Thoracic aorta (tissue), 2 donors: ENCODE measurements around the gene TRAPPC3. TPM values are rescaled to one million over a fixed set of nuclear protein-coding genes. Genes with fewer than 3 reads are reported as not detected.

Experiments used
- ATAC-seq: fragments of 150-250 bp; one replicate; pipeline ENCODE4 v1.8.0; 2017; ENCODE audit warnings: low read depth; ENCODE audit not compliant: insufficient number of reproducible peaks, low FRiP score
- DNase-seq: peaks from one replicate; pipeline ENCODE4 v3.0.0-alpha.2; 2020; ENCODE audit warnings: low spot score
- H3K27ac ChIP-seq, 2 donors: fragments of 200-600 bp; sonication (generic); 1 replicate in 1 of 2; 2 replicates in 1 of 2; pipeline ENCODE4 v1.5.1; 2016; ENCODE audit warnings: mild to moderate bottlenecking in 2 of 2, moderate library complexity in 2 of 2
- H3K27me3 ChIP-seq: fragments of 200-600 bp; sonication (generic); replicated peaks from 2 replicates; pipeline ENCODE4 v1.6.0; 2016; ENCODE audit warnings: mild to moderate bottlenecking; ENCODE audit not compliant: insufficient read depth
- H3K36me3 ChIP-seq: fragments of 200-600 bp; sonication (generic); one replicate; pipeline ENCODE4 v1.5.1; 2016
- H3K4me1 ChIP-seq, 2 donors: fragments of 200-600 bp; sonication (generic); 1 replicate in 1 of 2; 2 replicates in 1 of 2; pipeline versions ENCODE4 v1.5.1 to v1.6.0; 2016; ENCODE audit warnings: low read depth in 2 of 2, mild to moderate bottlenecking in 1 of 2; ENCODE audit not compliant: control insufficient read depth in 1 of 2
- H3K4me3 ChIP-seq: fragments of 200-600 bp; sonication (generic); 2 replicates; pipeline ENCODE4 v1.5.1; 2016; ENCODE audit warnings: mild to moderate bottlenecking
- H3K9me3 ChIP-seq: fragments of 200-600 bp; sonication (generic); 2 replicates; pipeline ENCODE4 v1.5.1; 2016
- CTCF ChIP-seq: fragments of 200-600 bp; sonication (generic); IDR thresholded peaks from one replicate; pipeline ENCODE4 v1.5.1; 2019; ENCODE audit warnings: antibody characterized with exemption
- total RNA-seq, 2 donors: library from RNA; depleted of rRNA; stranded (reverse); fragments of >200 nt; gene quantifications; one replicate each; pipeline versions ENCODE4 v1.1.0 to v1.2.3, GENCODE V29; 2016

Gene TRAPPC3
- total RNA-seq, 2 donors from 2014 or later: 78.5 to 92.3 TPM

GRCh38 chr1:36125129-36125991 lies 23.9 kb downstream of the TRAPPC3 start, which contains the start of gene COL8A2:
COL8A2 (minus strand) TSS chr1:36125222; CDS start chr1:36100242, 24,980 bp downstream.
- peak within 1 kb of the TSS; percentile 77 to 81 for H3K27ac ChIP-seq
- H3K27me3 ChIP-seq: no peaks in the 10 kb centered on the region
- peak within 1 kb of the TSS; percentile 86 for H3K4me3 ChIP-seq
- no peaks in the 10 kb centered on the region for H3K36me3 ChIP-seq
- ATAC-seq: no peak
- no peak for DNase-seq
- no peaks in the 10 kb centered on the region for H3K9me3 ChIP-seq
- peaks cover 10 to 25% of the 10 kb centered on the region in 2 donors for H3K4me1 ChIP-seq
- TF ChIP-seq CTCF: no peak

GRCh38 chr1:36124404-36125128 lies 24.7 kb downstream of the TRAPPC3 start:
- Histone ChIP-seq H3K27me3 (no peaks in the 10 kb centered on the region), H3K4me3 (peak overlapping the region; percentile 86), H3K27ac (peak overlapping the region; percentile 51 to 76), H3K9me3 (no peaks in the 10 kb centered on the region), H3K36me3 (no peaks in the 10 kb centered on the region), H3K4me1 (peaks cover 17 to 33% of the 10 kb centered on the region in 2 donors)
- no peak for TF ChIP-seq CTCF
- ATAC-seq (no peak), DNase-seq (no peak)

- Histone ChIP-seq H3K27me3 (no peaks in the 10 kb centered on the region), H3K36me3 (no peaks in the 10 kb centered on the region), H3K4me3 (peak overlapping the region; percentile 34), H3K27ac (peak overlapping the region in 1 of 2 donors; percentile 45), H3K9me3 (no peaks in the 10 kb centered on the region), H3K4me1 (peaks cover 21 to 45% of the 10 kb centered on the region in 2 donors)
- TF ChIP-seq CTCF: no peak
- no peak for DNase-seq
- ATAC-seq: no peak
Observed at GRCh38 chr1:36123356-36123755, 25.9 kb downstream of the TRAPPC3 start.

- no peak for DNase-seq
- Histone ChIP-seq H3K36me3 (no peaks in the 10 kb centered on the region), H3K4me3 (no peak overlapping the region), H3K27me3 (no peaks in the 10 kb centered on the region), H3K27ac (no peak overlapping the region), H3K4me1 (peaks cover 21 to 55% of the 10 kb centered on the region in 2 donors), H3K9me3 (no peaks in the 10 kb centered on the region)
- TF ChIP-seq CTCF: no peak
- no peak for ATAC-seq
Observed at GRCh38 chr1:36122062-36123030, 26.9 kb downstream of the TRAPPC3 start.
